ENCODE measurements around the gene MMAB. TPM values are rescaled to one million over a fixed set of nuclear protein-coding genes. Genes with fewer than 3 reads are reported as not detected.

MMAB gene
- total RNA-seq, 1 experiment from 2014 or later, result 24.3 TPM

DNA sequence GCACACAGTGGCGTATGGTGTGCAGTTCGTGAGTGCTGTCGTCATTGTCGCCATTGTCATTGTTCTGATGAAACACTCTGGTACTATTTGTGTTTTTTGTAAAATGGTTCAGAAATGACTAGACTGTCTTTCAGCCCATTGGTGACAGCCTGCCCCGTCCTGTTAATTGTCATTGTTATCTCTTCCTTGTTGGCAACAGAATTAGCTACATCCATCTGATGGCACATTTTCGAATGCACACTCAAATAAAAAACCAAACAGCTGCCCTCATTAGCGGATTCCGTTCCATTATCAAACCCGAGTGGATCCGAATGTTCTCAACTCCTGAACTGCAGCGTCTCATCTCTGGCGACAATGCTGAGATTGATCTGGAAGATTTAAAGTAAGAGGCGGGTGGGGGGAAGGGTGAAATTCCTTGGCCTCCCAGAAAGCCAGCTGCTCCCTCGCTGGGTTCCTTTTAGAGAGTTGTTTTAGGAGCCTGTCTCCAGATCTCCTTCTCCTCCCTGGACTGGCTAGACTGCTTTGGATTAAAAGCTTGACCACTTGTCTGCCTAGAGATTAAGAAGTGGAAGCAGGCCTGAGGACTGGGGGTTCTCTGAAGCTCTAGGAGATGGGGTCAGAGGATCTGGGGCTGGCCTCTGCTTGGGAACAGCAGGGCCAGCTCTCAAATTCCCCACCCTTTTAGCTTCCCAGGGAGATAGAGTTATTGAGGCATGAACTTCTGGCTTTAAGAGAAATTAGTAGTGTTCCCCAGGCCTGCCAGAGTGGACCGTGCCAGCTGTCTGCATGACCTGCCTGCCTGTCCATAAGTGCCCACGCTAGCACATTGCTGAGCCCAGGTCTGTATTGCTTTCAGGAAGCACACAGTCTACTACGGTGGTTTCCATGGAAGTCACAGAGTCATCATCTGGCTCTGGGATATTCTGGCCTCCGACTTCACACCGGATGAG is 43.3 kb downstream of the MMAB start:
- no peak for DNase-seq
- Mint-ChIP-seq H3K9me3 (no peaks in the 10 kb centered on the region), H3K36me3 (ENCODE audit: insufficient read depth in 1 of 3, low read depth in 3 of 3) (peaks cover 2 to 18% (median 9%) of the 10 kb centered on the region in 3 experiments; a peak in 6 of 7 replicates), H3K4me3 (no peak overlapping the region; a peak in 1 of 5 replicates), H3K27ac (peak overlapping the region; percentile 45 to 92 (median 85); a peak in 6 of 7 replicates), H3K4me1 (peaks cover 11 to 34% of the 10 kb centered on the region in 2 experiments), H3K27me3 (ENCODE audit: low read depth) (no peaks in the 10 kb centered on the region)
- Histone ChIP-seq H2BK5ac (ENCODE audit: insufficient read length, low read length) (no peak overlapping the region), H3K27ac (ENCODE audit: insufficient read length, low read depth, low read length) (no peak overlapping the region), H4K8ac (replicated peaks; ENCODE audit: insufficient read length, low read depth, low read length) (no peak overlapping the region), H3K79me2 (ENCODE audit: insufficient read depth, low read length) (no peaks in the 10 kb centered on the region), H3K14ac (ENCODE audit: insufficient read depth, low read length) (no peak overlapping the region), H3K4me1 (ENCODE audit: insufficient read depth, low read length) (0 out of 2 replicates have a peak, but pooled peaks cover 4% of the 10 kb centered on the region), H4K91ac (ENCODE audit: insufficient read length, low read depth, low read length) (no peak overlapping the region), H2BK120ac (ENCODE audit: low read depth, low read length, poor library complexity, severe bottlenecking) (no peak overlapping the region), H3K23ac (ENCODE audit: insufficient read length, low read depth, low read length) (no peak overlapping the region), H3K23me2 (ENCODE audit: insufficient read length, low read depth, low read length, poor library complexity, severe bottlenecking) (no peaks in the 10 kb centered on the region), H4K20me1 (ENCODE audit: control insufficient read depth, insufficient read depth, insufficient read length) (no peaks in the 10 kb centered on the region), H2BK12ac (ENCODE audit: insufficient read length, low read depth, low read length) (no peak overlapping the region), H3K4ac (ENCODE audit: low read depth, low read length) (no peak overlapping the region), H2BK15ac (ENCODE audit: low read depth, low read length) (no peak overlapping the region), H3K4me2 (ENCODE audit: insufficient read depth, insufficient read length, low read length) (no peak overlapping the region), H4K5ac (ENCODE audit: insufficient read length, low read depth, low read length) (no peak overlapping the region), H3T11ph (ENCODE audit: low read length) (no peak overlapping the region), H3K56ac (ENCODE audit: insufficient read length, low read depth, low read length) (no peak overlapping the region), H3K27me3 (ENCODE audit: insufficient read depth, low read length) (no peaks in the 10 kb centered on the region), H2BK20ac (ENCODE audit: low read depth, low read length, poor library complexity, severe bottlenecking) (no peak overlapping the region), H3K18ac (ENCODE audit: insufficient read length, low read depth, low read length) (no peak overlapping the region), H2AK5ac (ENCODE audit: insufficient read length, low read length) (no peak overlapping the region), H2AFZ (ENCODE audit: low read length) (no peak overlapping the region), H3K9me3 (ENCODE audit: control insufficient read depth, low read depth, low read length) (no peaks in the 10 kb centered on the region), H3K9ac (ENCODE audit: extremely low read depth, insufficient read length, low read length) (no peak overlapping the region), H3K79me1 (ENCODE audit: insufficient read depth, low read depth, low read length, poor library complexity, severe bottlenecking) (no peaks in the 10 kb centered on the region)
- WGBS (ENCODE audit: extremely low coverage, insufficient read length, low lambda C conversion rate), result no CpG with 5 or more reads among the region's 19 CpGs
- TF ChIP-seq, protein P1, sequence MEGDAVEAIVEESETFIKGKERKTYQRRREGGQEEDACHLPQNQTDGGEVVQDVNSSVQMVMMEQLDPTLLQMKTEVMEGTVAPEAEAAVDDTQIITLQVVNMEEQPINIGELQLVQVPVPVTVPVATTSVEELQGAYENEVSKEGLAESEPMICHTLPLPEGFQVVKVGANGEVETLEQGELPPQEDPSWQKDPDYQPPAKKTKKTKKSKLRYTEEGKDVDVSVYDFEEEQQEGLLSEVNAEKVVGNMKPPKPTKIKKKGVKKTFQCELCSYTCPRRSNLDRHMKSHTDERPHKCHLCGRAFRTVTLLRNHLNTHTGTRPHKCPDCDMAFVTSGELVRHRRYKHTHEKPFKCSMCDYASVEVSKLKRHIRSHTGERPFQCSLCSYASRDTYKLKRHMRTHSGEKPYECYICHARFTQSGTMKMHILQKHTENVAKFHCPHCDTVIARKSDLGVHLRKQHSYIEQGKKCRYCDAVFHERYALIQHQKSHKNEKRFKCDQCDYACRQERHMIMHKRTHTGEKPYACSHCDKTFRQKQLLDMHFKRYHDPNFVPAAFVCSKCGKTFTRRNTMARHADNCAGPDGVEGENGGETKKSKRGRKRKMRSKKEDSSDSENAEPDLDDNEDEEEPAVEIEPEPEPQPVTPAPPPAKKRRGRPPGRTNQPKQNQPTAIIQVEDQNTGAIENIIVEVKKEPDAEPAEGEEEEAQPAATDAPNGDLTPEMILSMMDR (conservative IDR thresholded peaks at IDR 0.05), result no peak
